GM21737 (cell line): Measurements from ENCODE around the gene PRMT1.
"Not testable (repeated sequence)": the region's sequence is repeated elsewhere in the genome, so short reads cannot be mapped to it uniquely, and the experiment has no call there.

Experiments
- ATAC-seq: cut with Tn5 transposase; IDR thresholded peaks from one replicate; pipeline ENCODE4 v1.9.1; 2021; ENCODE audit warnings: mild to moderate bottlenecking, moderate library complexity; ENCODE audit not compliant: unreplicated experiment

Gene PRMT1

DNA sequence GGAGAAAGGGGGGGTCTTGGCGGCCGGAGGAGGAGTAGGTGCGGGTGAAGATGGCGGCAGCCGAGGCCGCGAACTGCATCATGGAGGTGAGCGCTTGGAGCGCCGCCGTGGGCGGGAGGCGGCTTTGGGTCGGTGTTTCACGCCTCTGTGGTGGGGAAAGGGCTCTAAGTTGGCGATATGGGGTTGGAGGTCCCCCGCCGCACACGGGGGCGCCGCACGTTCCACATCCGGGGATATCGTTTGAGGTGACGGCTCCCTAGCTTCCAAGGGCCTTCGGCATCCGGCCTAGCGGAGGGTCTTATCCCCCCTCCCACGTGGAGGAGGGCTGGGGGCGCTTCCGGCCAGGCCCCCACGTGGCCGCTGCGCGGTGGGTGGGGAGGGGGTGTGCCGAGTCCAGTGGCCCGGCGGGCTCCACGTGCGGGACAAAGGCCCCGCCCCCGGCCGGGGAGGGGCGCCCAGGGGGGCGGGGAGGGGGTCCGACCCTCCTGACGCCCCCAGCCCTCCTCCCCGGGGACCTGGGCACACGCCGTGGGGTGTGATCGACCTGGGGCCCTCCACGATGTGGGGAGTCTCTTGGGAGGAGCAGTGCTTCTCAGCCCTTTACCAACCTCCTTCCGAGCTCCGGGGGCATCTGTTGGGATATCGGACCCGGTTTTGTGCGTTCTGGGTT lies at the start of gene PRMT1:
Gene PRMT1, plus strand, starts transcription at position 41 of the 670 bp plus-strand sequence. Its CDS starts 10 bp downstream, at position 51.
- no peak for ATAC-seq

- ATAC-seq = no peak
These were observed 47.4 kb upstream of the PRMT1 start for GRCh38 chr19:49629659-49630058.

GRCh38 chr19:49631014-49631588 lies 46.0 kb upstream of the PRMT1 start:
- ATAC-seq = no peak

GRCh38 chr19:49631610-49632192 lies 45.4 kb upstream of the PRMT1 start:
- no peak for ATAC-seq

- ATAC-seq = no peak
These were observed 44.5 kb upstream of the PRMT1 start for GRCh38 chr19:49632576-49632975.

GRCh38 chr19:49633273-49633672 lies 43.8 kb upstream of the PRMT1 start:
- not testable (repeated sequence) for ATAC-seq

- no peak for ATAC-seq
These were observed 41.4 kb upstream of the PRMT1 start for GRCh38 chr19:49635530-49636232.

GRCh38 chr19:49636233-49636932 lies 40.7 kb upstream of the PRMT1 start:
- ATAC-seq = no peak

- ATAC-seq = no peak
These were observed 39.0 kb upstream of the PRMT1 start for GRCh38 chr19:49637821-49638738.

DNA sequence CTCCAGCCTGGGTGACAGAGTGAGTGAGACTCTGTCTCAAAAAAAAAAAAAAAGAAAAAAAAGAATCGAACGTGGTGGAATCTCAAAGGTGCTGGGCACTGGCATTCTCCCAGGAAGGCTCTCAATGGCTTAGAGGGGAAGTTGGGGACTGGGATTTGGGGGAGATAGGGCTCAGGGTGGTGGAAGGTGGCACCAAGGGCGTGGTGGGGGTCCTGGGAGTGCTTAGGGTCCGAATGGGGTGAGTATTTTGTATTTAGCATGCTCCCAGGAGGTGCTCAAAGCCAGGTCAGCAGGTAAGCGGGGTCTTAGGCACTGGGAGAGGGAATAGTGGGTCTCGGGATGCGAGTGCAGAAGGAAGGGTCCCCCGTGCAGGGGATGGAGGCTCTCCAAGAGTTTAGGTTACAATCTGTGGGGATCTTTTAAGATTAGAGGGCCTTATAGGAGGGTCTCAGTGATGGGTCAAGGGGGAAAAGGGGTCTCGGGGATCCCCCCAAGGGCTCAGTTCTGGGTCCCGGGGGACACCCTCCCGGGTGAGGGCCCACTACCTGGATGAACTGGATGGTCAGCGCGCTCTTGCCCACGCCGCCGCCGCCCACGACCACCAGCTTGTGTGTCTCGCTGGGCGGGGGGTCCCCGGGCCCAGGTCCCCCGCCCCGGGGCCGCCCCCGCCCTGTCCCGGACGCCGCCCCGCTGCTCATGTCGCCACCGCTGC lies 37.5 kb upstream of the PRMT1 start:
- no peak for ATAC-seq

GRCh38 chr19:49640113-49640898 lies 36.8 kb upstream of the PRMT1 start, which contains the start of gene RRAS:
RRAS (minus strand) TSS chr19:49640143; CDS start chr19:49640098, 45 bp downstream.
- ATAC-seq = peak; percentile 54

GRCh38 chr19:49641688-49642491 lies 35.2 kb upstream of the PRMT1 start, which contains the start of gene SCAF1:
SCAF1 (plus strand) TSS chr19:49642209; CDS start chr19:49645027, 2,818 bp downstream.
- ATAC-seq = peak; percentile 64

DNA sequence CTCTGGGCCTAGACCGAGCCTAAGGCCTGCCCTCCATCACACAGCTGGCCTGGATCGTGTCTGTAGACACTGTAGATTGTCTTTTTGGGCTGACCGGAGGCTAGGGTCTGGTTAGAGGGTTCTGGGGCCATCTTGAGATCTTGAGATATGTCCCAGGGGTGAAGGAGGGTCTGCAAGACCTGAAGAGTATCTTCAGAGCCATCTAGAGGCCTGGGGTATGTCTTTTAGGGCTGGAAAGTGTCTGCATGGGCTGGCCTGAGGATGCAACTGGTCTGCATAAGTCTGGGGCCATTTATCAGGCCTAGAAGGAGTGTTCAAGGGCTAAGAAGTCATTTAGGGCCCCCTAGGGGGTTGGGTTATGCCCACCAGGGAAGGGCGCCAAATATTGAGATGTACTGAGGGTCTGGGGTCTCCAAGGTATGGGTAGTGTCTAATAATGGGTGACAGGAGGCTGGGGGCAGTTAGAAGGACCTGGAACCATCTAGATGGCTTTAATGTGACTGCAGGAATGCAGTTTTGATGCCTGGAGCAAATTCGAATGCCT lies 34.5 kb upstream of the PRMT1 start:
- no peak for ATAC-seq

GRCh38 chr19:49643466-49643865 lies 33.6 kb upstream of the PRMT1 start:
- no peak for ATAC-seq

- ATAC-seq = no peak
These were observed 31.5 kb upstream of the PRMT1 start for GRCh38 chr19:49645592-49645991.

GRCh38 chr19:49645995-49646394 lies 31.1 kb upstream of the PRMT1 start:
- no peak for ATAC-seq

DNA sequence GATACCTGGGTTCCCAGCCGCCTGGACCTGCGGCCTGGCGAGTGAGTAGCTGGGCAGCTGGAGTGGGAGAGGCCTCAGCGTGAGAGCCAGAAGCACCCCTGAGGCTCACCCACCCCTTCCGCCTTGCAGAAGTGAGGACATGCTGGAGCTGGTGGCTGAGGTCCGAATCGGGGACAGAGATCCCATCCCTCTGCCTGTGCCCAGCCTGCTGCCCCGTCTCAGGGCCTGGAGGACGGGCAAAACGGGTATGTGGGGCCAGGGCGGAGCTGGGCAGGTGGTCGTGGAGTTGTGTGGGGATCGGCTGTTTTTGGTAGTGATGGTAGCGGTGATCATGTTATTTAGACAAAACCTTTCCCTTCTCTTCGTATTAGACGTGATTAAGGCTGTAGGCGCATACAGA lies 30.5 kb upstream of the PRMT1 start:
- ATAC-seq = no peak
